ENCODE data around the gene DDX3X. TPM values are rescaled to one million over a fixed set of nuclear protein-coding genes. Genes with fewer than 3 reads are reported as not detected.
"Not testable (repeated sequence)": the region's sequence is repeated elsewhere in the genome, so short reads cannot be mapped to it uniquely, and the experiment has no call there.

The DDX3X gene
- polyA plus RNA-seq, 1 donor from 2014 or later = 165 TPM

GRCh38 chrX:41389311-41389888, 55.4 kb downstream of the DDX3X start:
- no peaks in the 10 kb centered on the region for H3K9me2 ChIP-seq (ENCODE audit: insufficient read depth, low read length)
- no peak overlapping the region for H3K9ac ChIP-seq (ENCODE audit: low read length)
- H3K27ac ChIP-seq (ENCODE audit: low read length) = no peak overlapping the region
- no peak overlapping the region for H3K4me3 ChIP-seq (ENCODE audit: low read length)
- H3K27me3 ChIP-seq (ENCODE audit: insufficient read depth, low read depth, low read length) = no peaks in the 10 kb centered on the region
- no peak for TF ChIP-seq CTCF (IDR thresholded peaks at IDR 0.05; ENCODE audit: poor library complexity, severe bottlenecking)
- TF ChIP-seq EP300 (conservative IDR thresholded peaks at IDR 0.05; ENCODE audit: poor library complexity, severe bottlenecking) = no peak
- TF ChIP-seq EZH2 (IDR thresholded peaks at IDR 0.05; ENCODE audit: borderline replicate concordance, insufficient read depth, low read length, poor library complexity, severe bottlenecking) = no peak
- no peak for TF ChIP-seq SMC3 (conservative IDR thresholded peaks at IDR 0.05; ENCODE audit: poor library complexity)
- no peak for TF ChIP-seq TAF1 (IDR thresholded peaks at IDR 0.05; ENCODE audit: low read depth)
- TF ChIP-seq RAD21 (conservative IDR thresholded peaks at IDR 0.05) = no peak
- no peak for TF ChIP-seq POLR2AphosphoS5 (IDR thresholded peaks at IDR 0.05)
- no peak for TF ChIP-seq MXI1 (conservative IDR thresholded peaks at IDR 0.05; ENCODE audit: poor library complexity, severe bottlenecking)
- no peaks in the 10 kb centered on the region for H3F3A ChIP-seq (ENCODE audit: insufficient read depth, low read length, poor library complexity, severe bottlenecking)
- no peak overlapping the region for H2AFZ ChIP-seq (ENCODE audit: low read depth, low read length)
- H4K20me1 ChIP-seq (ENCODE audit: insufficient read depth) = no peaks in the 10 kb centered on the region
- H3K4me2 ChIP-seq (ENCODE audit: low read length) = no peak overlapping the region
- H3K79me2 ChIP-seq (replicated peaks; ENCODE audit: insufficient read depth, low read length) = no peaks in the 10 kb centered on the region
- no peaks in the 10 kb centered on the region for H3K9me3 ChIP-seq (ENCODE audit: low read length)
- H3K36me3 ChIP-seq (ENCODE audit: insufficient read depth, low read length) = no peaks in the 10 kb centered on the region

GRCh38 chrX:41390576-41390975, 56.6 kb downstream of the DDX3X start:
- not testable (repeated sequence) for H3K27me3 ChIP-seq (ENCODE audit: insufficient read depth, low read depth, low read length)

GRCh38 chrX:41391606-41392005, 57.6 kb downstream of the DDX3X start:
- Histone ChIP-seq H3K79me2 (replicated peaks; ENCODE audit: insufficient read depth, low read length) (no peaks in the 10 kb centered on the region), H3K9me2 (ENCODE audit: insufficient read depth, low read length) (no peaks in the 10 kb centered on the region), H3K4me2 (ENCODE audit: low read length) (no peak overlapping the region), H3K4me3 (ENCODE audit: low read length) (no peak overlapping the region), H2AFZ (ENCODE audit: low read depth, low read length) (no peak overlapping the region), H3K27me3 (ENCODE audit: insufficient read depth, low read depth, low read length) (no peaks in the 10 kb centered on the region), H3K27ac (ENCODE audit: low read length) (no peak overlapping the region), H3K9me3 (ENCODE audit: low read length) (no peaks in the 10 kb centered on the region), H3F3A (ENCODE audit: insufficient read depth, low read length, poor library complexity, severe bottlenecking) (no peaks in the 10 kb centered on the region), H3K9ac (ENCODE audit: low read length) (no peak overlapping the region), H3K36me3 (ENCODE audit: insufficient read depth, low read length) (no peaks in the 10 kb centered on the region), H4K20me1 (ENCODE audit: insufficient read depth) (no peaks in the 10 kb centered on the region)
- TF ChIP-seq EZH2 (IDR thresholded peaks at IDR 0.05; ENCODE audit: borderline replicate concordance, insufficient read depth, low read length, poor library complexity, severe bottlenecking) (no peak), CTCF (IDR thresholded peaks at IDR 0.05; ENCODE audit: poor library complexity, severe bottlenecking) (no peak), TAF1 (IDR thresholded peaks at IDR 0.05; ENCODE audit: low read depth) (no peak), EP300 (conservative IDR thresholded peaks at IDR 0.05; ENCODE audit: poor library complexity, severe bottlenecking) (no peak), POLR2AphosphoS5 (IDR thresholded peaks at IDR 0.05) (no peak), SMC3 (conservative IDR thresholded peaks at IDR 0.05; ENCODE audit: poor library complexity) (no peak), REST (IDR thresholded peaks at IDR 0.05; ENCODE audit: borderline replicate concordance) (no peak), RAD21 (conservative IDR thresholded peaks at IDR 0.05) (no peak), MXI1 (conservative IDR thresholded peaks at IDR 0.05; ENCODE audit: poor library complexity, severe bottlenecking) (no peak)

More at GRCh38 chrX:41390576-41390975, 56.6 kb downstream of the DDX3X start:
- H3K9ac ChIP-seq (ENCODE audit: low read length); H2AFZ ChIP-seq (ENCODE audit: low read depth, low read length); H3F3A ChIP-seq (ENCODE audit: insufficient read depth, low read length, poor library complexity, severe bottlenecking); H3K79me2 ChIP-seq (replicated peaks; ENCODE audit: insufficient read depth, low read length); H3K36me3 ChIP-seq (ENCODE audit: insufficient read depth, low read length); H3K27ac ChIP-seq (ENCODE audit: low read length); H3K4me2 ChIP-seq (ENCODE audit: low read length); H4K20me1 ChIP-seq (ENCODE audit: insufficient read depth); H3K9me3 ChIP-seq (ENCODE audit: low read length); H3K4me3 ChIP-seq (ENCODE audit: low read length); H3K9me2 ChIP-seq (ENCODE audit: insufficient read depth, low read length): not testable (repeated sequence)
